GM10266 (cell line): ENCODE measurements around the gene IRF5.

ENCODE experiments used
- DNase-seq: peaks from one replicate; pipeline ENCODE4 v3.0.0; 2012; ENCODE audit errors: extremely low spot score
- CTCF ChIP-seq: IDR thresholded peaks from 2 replicates; pipeline ENCODE4 v1.5.1; 2012; ENCODE audit warnings: mild to moderate bottlenecking, low read depth; ENCODE audit not compliant: control insufficient read depth, insufficient read depth; ENCODE audit errors: missing control alignments

The IRF5 gene

GRCh38 chr7:128951296-128951695, 13.6 kb downstream of the IRF5 start:
- DNase-seq, result no peak
- TF ChIP-seq CTCF, result no peak

- DNase-seq, result no peak
These were observed 16.4 kb downstream of the IRF5 start for GRCh38 chr7:128954150-128954549.

GRCh38 chr7:128954830-128955802, 17.4 kb downstream of the IRF5 start:
- no peak for DNase-seq
- no peak for TF ChIP-seq CTCF

More at GRCh38 chr7:128954150-128954549, 16.4 kb downstream of the IRF5 start:
- TF ChIP-seq CTCF, result no peak

GRCh38 chr7:128955981-128956380, 18.3 kb downstream of the IRF5 start:
- TF ChIP-seq CTCF, result no peak
- no peak for DNase-seq

GRCh38 chr7:128959296-128959695, 21.6 kb downstream of the IRF5 start:
- no peak for DNase-seq
- no peak for TF ChIP-seq CTCF

GRCh38 chr7:128961030-128961659, 23.4 kb downstream of the IRF5 start:
- no peak for DNase-seq
- TF ChIP-seq CTCF, result no peak

- no peak for DNase-seq
- no peak for TF ChIP-seq CTCF
These were observed 25.2 kb downstream of the IRF5 start for GRCh38 chr7:128962899-128963298.
